GM12865 (cell line): Measurements from ENCODE around the gene FGF14.
"Not testable (repeated sequence)": the region's sequence is repeated elsewhere in the genome, so short reads cannot be mapped to it uniquely, and the experiment has no call there.

ENCODE experiments used
- DNase-seq: peaks from one replicate; pipeline ENCODE4 v3.0.0; 2010; ENCODE audit warnings: low read depth
- H3K4me3 ChIP-seq: 2 replicates; pipeline ENCODE4 v1.5.1; 2011; ENCODE audit warnings: mild to moderate bottlenecking, low read depth, low read length, control low read depth
- TF ChIP-seq, protein P1 (sequence below): IDR thresholded peaks from 2 replicates; pipeline ENCODE4 v1.5.1; 2011; ENCODE audit warnings: low read length, control low read depth, low read depth, inconsistent platforms; ENCODE audit not compliant: insufficient read depth; ENCODE audit errors: missing control alignments

Gene FGF14

DNA sequence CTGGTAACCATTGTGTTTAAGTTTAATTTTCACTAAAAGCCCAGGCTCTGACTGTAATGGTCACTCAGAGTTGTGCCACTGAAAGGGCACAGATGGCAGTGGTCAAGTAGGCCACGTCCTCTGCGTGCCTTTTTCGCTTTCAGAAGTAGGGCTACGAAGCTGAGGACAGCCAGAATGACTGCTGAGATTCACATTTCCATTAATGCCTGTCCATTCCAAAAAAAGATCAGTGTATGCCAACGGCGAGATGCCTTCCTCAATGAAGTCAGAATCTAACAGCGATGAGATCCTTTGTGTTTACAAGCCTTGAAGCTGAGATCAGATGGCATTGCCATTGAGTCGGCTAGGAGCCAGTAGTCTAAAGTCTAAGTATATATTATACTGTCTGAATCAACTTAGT lies 311.3 kb downstream of the FGF14 start:
- DNase-seq = no peak
- TF ChIP-seq, protein P1, sequence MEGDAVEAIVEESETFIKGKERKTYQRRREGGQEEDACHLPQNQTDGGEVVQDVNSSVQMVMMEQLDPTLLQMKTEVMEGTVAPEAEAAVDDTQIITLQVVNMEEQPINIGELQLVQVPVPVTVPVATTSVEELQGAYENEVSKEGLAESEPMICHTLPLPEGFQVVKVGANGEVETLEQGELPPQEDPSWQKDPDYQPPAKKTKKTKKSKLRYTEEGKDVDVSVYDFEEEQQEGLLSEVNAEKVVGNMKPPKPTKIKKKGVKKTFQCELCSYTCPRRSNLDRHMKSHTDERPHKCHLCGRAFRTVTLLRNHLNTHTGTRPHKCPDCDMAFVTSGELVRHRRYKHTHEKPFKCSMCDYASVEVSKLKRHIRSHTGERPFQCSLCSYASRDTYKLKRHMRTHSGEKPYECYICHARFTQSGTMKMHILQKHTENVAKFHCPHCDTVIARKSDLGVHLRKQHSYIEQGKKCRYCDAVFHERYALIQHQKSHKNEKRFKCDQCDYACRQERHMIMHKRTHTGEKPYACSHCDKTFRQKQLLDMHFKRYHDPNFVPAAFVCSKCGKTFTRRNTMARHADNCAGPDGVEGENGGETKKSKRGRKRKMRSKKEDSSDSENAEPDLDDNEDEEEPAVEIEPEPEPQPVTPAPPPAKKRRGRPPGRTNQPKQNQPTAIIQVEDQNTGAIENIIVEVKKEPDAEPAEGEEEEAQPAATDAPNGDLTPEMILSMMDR = no peak
- no peak overlapping the region for H3K4me3 ChIP-seq

DNA sequence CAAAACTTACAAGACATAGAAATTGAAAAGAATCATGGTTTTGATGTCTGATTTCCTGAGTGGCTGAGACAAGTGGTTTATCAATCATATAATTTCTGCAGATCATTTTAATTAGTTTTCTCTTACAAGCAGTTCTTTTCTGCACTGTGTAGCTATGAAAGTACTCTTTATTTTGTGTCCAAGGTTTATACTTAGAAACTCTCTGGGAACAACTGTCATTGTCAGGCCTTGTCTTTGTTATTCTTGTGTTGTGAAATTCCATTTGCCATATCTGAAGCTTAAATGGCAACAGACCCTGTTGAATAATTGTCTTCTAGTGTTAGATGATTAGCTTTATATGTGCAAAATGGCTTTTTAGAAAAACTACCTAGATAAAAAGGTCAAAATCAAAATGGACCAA lies 312.1 kb downstream of the FGF14 start:
- DNase-seq = no peak
- no peak overlapping the region for H3K4me3 ChIP-seq
- TF ChIP-seq, protein P1 = no peak

DNA sequence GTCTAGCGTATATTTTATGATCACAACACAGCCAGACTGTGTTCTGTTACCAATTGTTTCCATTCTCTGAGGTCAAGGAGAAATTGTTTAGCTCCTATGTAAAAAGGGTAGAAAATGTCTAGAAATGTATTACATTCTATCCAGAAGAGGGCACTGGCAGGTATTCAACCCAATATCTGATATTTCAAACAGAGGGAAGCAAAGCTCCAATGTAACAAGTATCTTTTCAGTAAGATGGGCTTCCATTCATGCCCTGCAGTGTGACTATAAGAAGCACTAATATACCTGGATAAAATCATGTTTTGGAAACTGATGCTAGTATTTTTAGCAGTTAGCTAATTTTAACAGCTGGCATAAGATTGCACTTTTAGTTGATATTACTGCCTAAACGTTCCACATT lies 312.7 kb downstream of the FGF14 start:
- no peak for DNase-seq
- no peak overlapping the region for H3K4me3 ChIP-seq
- TF ChIP-seq, protein P1 = no peak

DNA sequence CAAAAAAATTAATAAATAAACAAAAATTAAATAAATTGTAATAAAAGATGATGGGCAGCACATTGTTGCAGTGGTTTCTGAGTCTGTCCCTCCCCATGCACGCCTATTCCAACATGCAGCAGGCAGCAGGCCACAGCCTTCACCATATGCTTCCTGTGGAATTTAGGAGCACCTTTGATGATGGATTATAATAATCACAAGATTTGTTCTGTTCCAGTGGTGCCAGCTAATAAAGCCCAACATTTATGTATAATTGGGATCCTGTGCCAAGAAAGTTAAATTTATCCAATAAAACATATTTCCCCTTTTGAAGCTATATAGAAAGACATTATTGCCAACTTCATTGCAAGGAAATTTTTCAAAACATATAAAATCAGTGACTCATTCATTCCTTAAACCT lies 328.6 kb downstream of the FGF14 start:
- no peak for DNase-seq
- no peak overlapping the region for H3K4me3 ChIP-seq
- TF ChIP-seq, protein P1 = no peak

DNA sequence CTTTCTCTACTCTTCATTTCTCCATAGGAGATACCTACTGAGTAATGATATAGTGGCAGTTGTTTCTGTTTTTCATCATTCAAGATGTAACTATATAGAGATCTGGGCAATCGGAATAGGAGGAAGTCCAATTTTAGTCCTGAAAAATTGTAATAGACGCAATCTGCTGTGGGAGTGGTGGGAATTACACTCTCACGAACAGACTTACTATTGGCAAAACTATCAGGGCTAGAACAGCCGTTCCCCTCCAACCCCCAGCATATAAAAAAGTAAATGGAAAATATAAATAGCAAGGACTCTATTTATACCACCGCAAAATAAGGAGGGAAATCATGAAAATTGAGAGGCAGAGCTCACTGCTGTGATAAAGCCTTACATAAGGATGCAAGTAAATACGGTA lies 330.1 kb downstream of the FGF14 start:
- TF ChIP-seq, protein P1 = no peak
- DNase-seq = no peak
- no peak overlapping the region for H3K4me3 ChIP-seq

DNA sequence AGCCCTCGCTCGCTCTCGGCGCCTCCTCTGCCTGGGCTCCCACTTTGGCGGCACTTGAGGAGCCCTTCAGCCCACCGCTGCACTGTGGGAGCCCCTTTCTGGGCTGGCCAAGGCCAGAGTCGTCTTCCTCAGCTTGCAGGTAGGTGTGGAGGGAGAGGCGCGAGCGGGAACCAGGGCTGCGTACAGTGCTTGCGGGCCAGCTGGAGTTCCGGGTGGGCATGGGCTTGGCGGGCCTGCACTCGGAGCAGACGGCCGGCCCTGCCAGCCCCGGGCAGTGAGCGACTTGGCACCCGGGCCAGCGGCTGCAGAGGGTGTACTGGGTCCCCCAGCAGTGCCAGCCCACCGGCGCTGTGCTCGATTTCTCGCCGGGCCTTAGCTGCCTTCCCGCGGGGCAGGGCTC lies 333.5 kb downstream of the FGF14 start:
- not testable (repeated sequence) for H3K4me3 ChIP-seq, DNase-seq

DNA sequence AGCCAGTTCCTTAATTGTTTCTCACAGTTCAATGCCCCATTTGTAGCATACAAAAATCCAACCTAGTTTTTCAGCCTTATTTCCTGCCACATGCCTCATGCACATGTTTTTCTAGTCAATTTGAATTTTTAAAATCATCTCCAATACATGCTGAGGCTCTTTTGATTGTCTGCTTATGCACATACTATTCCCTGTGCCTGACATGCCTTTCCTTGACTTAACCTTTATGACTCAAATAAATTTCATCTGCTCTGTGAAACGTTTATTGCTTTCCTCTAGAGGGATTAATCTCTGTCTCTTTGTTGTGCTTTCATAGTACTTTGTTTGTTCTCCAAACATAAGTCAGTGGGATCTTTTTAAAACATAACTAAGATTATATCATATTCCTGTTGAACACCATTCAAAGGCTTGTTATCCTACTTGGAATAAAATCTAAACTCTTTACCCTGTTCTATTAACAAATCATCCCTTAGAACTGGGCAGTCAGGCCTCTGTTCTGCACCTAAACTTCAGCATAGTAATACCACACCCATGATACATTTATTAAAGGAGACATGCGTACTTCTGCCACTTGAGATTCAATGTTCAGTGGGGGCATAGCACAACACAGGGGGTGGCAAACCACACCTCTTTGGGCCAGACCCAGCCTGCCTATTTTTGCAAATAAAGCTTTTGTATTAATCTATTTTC lies 346.6 kb downstream of the FGF14 start:
- no peak for DNase-seq
- TF ChIP-seq, protein P1 = no peak
- no peak overlapping the region for H3K4me3 ChIP-seq
